IPS-20b (cell line): ENCODE results near the gene HIC2.
"Not testable (repeated sequence)": the region's sequence is repeated elsewhere in the genome, so short reads cannot be mapped to it uniquely, and the experiment has no call there.

Experiments used
- H3K27ac ChIP-seq: one replicate; pipeline ENCODE4 v1.5.1; 2013; ENCODE audit warnings: low read length
- H3K27me3 ChIP-seq: 2 replicates; pipeline ENCODE4 v1.6.1; 2013; ENCODE audit warnings: mild to moderate bottlenecking, low read length, inconsistent platforms; ENCODE audit not compliant: insufficient read depth
- H3K36me3 ChIP-seq: 2 replicates; pipeline ENCODE4 v1.6.1; 2013; ENCODE audit warnings: low read depth, mild to moderate bottlenecking, inconsistent platforms, low read length, moderate library complexity; ENCODE audit not compliant: insufficient read depth
- H3K4me1 ChIP-seq: 2 replicates; pipeline ENCODE4 v1.6.1; 2013; ENCODE audit warnings: mild to moderate bottlenecking, control low read depth, inconsistent platforms, low read length, moderate library complexity; ENCODE audit not compliant: insufficient read depth
- H3K4me3 ChIP-seq: 2 replicates; pipeline ENCODE4 v1.5.1; 2013; ENCODE audit warnings: mild to moderate bottlenecking, low read length, inconsistent platforms
- H3K9ac ChIP-seq: 2 replicates; pipeline ENCODE4 v1.6.1; 2013; ENCODE audit warnings: low read depth, mild to moderate bottlenecking, inconsistent platforms, low read length, moderate library complexity
- H3K9me3 ChIP-seq: 2 replicates; pipeline ENCODE4 v1.6.1; 2013; ENCODE audit warnings: mild to moderate bottlenecking, low read depth, low read length, inconsistent platforms; ENCODE audit not compliant: insufficient read depth

Gene HIC2

GRCh38 chr22:21462672-21463071, 45.5 kb downstream of the HIC2 start:
- not testable (repeated sequence) for H3K4me3 ChIP-seq, H3K9me3 ChIP-seq, H3K4me1 ChIP-seq, H3K9ac ChIP-seq, H3K36me3 ChIP-seq, H3K27me3 ChIP-seq, H3K27ac ChIP-seq

DNA sequence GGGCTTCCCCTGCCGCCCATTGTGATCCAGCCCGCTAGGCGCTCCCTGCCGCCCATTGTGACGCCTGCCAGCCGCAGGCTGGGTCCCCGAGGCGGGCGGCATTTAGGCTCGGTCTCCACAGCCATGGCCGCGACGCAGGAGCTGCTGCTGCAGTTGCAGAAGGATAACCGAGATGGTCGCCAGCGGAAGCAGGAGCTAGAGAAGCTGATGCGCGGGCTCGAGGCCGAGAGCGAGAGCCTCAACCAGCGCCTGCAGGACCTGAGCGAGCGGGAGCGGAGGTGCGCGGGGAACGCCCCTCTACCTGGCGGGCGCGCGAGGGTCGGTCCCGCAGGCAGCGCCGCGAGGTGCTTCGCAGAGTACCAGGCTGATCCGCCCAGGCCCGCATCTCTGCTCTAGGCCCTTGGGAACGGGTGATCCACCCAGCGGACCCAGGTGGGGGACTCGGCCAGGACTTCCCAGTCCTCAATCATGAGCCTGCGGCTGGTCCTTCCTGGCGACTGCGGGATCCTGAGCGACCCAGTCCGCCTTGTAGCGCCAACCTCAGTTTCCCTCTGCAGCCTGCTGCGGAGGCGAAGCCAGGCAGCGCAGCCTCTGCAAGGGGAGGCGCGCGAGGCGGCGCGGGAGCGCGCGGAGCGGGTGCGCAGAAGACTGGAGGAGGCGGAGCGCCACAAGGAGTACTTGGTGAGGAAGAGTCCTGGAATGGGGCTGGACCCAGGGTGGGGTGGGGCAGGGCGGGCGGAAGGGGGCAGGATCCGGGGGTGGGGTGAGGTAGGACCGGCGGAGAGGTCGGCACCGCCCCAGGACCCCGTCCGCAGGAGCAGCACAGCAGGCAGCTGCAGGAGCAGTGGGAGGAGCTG, 50.4 kb downstream of the HIC2 start, which contains the start of gene TMEM191C:
Gene TMEM191C, plus strand, starts transcription at position 51 of the 857 bp plus-strand sequence. Its CDS starts 73 bp downstream, at position 124.
- H3K27me3 ChIP-seq, H3K36me3 ChIP-seq, H3K9ac ChIP-seq, H3K4me1 ChIP-seq, H3K9me3 ChIP-seq, H3K27ac ChIP-seq: not testable (repeated sequence)
- peak within 1 kb of the TSS; percentile 52; the same call in 1 of the 2 replicates for H3K4me3 ChIP-seq

DNA sequence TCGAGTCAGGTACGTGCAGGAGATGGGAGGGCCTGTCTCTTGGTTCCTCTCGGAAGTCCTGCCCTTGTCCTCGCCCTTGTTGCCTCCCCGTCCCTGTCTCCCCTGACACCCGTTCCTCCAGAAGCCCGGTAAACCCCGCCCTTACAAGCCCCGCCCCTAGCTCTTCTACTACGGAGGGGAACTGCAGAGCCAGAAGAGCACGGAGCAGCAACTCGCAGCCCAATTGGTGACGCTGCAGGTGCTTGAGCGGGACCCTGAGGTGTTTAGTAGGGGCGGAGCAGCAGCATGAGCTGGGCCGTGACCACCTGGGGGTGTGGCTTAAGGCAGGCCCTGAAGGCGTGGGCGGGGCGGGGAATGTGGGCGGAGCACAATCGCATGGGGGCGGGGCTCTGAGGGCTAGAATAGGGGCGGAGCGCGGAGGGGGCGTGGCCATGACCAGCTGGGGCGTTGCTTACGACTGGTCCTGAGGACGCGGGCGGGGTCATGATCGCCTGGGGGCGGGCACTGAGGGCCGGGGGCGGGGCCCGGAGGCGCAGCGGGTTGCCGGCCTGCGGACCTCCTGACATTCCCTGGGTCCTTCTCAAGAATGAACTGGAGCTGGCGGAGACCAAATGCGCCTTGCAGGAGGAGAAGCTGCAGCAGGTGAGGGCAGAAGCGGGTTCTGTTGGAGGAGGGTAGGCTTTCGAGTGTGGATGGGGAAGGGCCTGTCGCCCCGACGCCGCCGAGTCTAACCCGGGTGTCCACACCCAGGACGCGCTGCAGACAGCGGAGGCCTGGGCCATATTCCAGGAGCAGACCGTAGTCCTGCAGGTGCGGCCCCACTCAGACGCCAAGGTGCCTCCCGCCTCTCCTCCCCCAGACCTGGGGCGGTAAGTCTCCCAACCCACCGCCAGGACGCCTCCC, 51.3 kb downstream of the HIC2 start:
- H3K36me3 ChIP-seq, H3K27ac ChIP-seq, H3K9me3 ChIP-seq, H3K9ac ChIP-seq, H3K4me1 ChIP-seq, H3K27me3 ChIP-seq: not testable (repeated sequence)
- H3K4me3 ChIP-seq, result peak overlapping the region; percentile 52; the same call in 1 of the 2 replicates

GRCh38 chr22:21469097-21469994, 52.2 kb downstream of the HIC2 start:
- not testable (repeated sequence) for H3K9me3 ChIP-seq, H3K4me1 ChIP-seq, H3K4me3 ChIP-seq, H3K27ac ChIP-seq, H3K9ac ChIP-seq, H3K36me3 ChIP-seq, H3K27me3 ChIP-seq

- not testable (repeated sequence) for H3K27ac ChIP-seq, H3K9me3 ChIP-seq, H3K4me3 ChIP-seq, H3K9ac ChIP-seq, H3K36me3 ChIP-seq, H3K27me3 ChIP-seq, H3K4me1 ChIP-seq
Measured at GRCh38 chr22:21472984-21473383, 55.8 kb downstream of the HIC2 start.

DNA sequence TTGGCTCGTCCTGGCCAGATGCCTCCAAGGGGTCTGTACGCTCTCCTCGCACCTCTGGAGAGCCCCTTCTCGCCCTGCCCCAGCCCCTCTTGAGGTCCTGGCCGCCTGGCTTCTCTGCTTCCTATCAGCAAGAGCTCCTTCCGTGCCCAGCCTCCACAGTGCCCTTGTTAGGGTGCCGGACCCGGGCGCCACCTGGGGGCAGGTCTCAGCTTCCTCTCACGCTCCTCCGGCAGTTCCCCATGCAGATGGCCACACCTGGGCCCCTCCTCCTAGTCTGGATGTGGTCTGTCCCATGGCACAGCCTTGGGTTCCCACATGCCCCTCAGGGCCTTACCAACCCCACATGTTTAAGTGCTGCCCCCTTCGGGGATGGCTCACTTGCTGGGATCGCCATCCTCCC, 56.5 kb downstream of the HIC2 start:
- not testable (repeated sequence) for H3K27me3 ChIP-seq, H3K9ac ChIP-seq, H3K4me1 ChIP-seq, H3K9me3 ChIP-seq, H3K36me3 ChIP-seq, H3K27ac ChIP-seq, H3K4me3 ChIP-seq

DNA sequence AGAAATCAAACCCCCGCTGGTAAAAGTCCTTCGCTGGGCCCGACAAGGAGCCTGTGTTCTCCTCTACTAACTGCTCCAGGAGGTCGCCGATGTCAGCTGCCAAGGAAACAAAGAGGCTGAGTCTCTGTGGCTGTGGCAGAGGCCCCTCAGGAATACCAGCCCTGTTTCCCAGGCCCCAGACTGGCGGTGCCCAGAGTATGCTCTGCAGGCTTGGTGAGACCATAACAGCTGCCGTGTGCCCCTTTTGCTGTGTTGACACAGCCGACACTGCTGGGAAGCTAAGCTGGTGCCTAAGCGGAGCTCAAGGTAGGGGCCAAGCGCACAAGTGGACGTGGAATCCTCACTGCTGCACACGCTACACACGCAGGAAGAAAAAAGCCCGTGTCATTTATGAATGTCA, 66.9 kb downstream of the HIC2 start:
- not testable (repeated sequence) for H3K36me3 ChIP-seq, H3K9ac ChIP-seq, H3K27me3 ChIP-seq, H3K9me3 ChIP-seq, H3K4me3 ChIP-seq, H3K4me1 ChIP-seq, H3K27ac ChIP-seq

- H3K9ac ChIP-seq, H3K27me3 ChIP-seq, H3K9me3 ChIP-seq, H3K4me3 ChIP-seq, H3K27ac ChIP-seq, H3K4me1 ChIP-seq, H3K36me3 ChIP-seq: not testable (repeated sequence)
Measured at GRCh38 chr22:21487723-21488122, 70.6 kb downstream of the HIC2 start.

GRCh38 chr22:21489149-21489680, 72.0 kb downstream of the HIC2 start:
- not testable (repeated sequence) for H3K4me3 ChIP-seq, H3K4me1 ChIP-seq, H3K27ac ChIP-seq, H3K9me3 ChIP-seq, H3K9ac ChIP-seq, H3K27me3 ChIP-seq, H3K36me3 ChIP-seq

- not testable (repeated sequence) for H3K36me3 ChIP-seq, H3K4me3 ChIP-seq, H3K9me3 ChIP-seq, H3K9ac ChIP-seq, H3K4me1 ChIP-seq, H3K27ac ChIP-seq, H3K27me3 ChIP-seq
Measured at GRCh38 chr22:21490556-21490955, 73.4 kb downstream of the HIC2 start.

DNA sequence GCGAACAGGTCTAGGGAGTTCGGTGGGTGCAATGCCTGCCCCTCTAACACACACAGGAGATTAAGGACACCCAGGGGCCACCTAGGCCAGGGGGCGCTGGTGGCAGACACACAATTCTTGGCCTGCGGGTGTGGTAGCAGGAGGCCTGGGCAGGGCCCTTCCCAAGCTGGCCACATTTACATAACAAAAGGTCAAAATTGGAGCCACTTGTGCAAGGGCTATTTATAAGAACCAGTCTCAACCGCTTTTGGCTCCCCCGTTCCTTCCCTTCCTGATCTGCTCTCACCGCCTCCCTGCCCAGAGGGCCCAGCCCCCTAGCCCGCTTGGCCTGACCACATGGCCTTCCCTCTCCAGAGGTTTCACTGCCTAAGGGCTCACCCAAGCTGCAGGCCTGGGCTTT, 75.1 kb downstream of the HIC2 start:
- H3K36me3 ChIP-seq, H3K9ac ChIP-seq, H3K4me3 ChIP-seq, H3K9me3 ChIP-seq, H3K4me1 ChIP-seq, H3K27me3 ChIP-seq, H3K27ac ChIP-seq: not testable (repeated sequence)
